Gastrocnemius medialis (tissue), 4 donors: ENCODE data around the gene CD3E.

Experiments
- CTCF ChIP-seq, 5 experiments: fragments of 450-650 bp in 3 of 5; fragments of 200-600 bp in 2 of 5; sonication (generic) in 2 of 5; IDR thresholded peaks in 4 of 5; conservative IDR thresholded peaks in 1 of 5; 1 replicate in 4 of 5; 2 replicates in 1 of 5; pipeline ENCODE4 v1.5.1; 2016 to 2019; ENCODE audit warnings: antibody characterized with exemption in 5 of 5, mild to moderate bottlenecking in 3 of 5, moderate library complexity in 3 of 5
- POLR2A ChIP-seq, 2 donors: fragments of 450-650 bp; IDR thresholded peaks; one replicate each; pipeline ENCODE4 v1.6.1; 2017; ENCODE audit warnings: antibody characterized with exemption in 2 of 2, mild to moderate bottlenecking in 2 of 2, moderate library complexity in 2 of 2

GRCh38 chr11:118286545-118286944 is 18.0 kb upstream of the CD3E start:
- no peak for TF ChIP-seq POLR2A (IDR thresholded peaks at IDR 0.05)
- TF ChIP-seq CTCF (IDR thresholded peaks at IDR 0.05 in 4 of 5, conservative IDR thresholded peaks at IDR 0.05 in 1 of 5): no peak
